Measurements from ENCODE around the gene PRRT4.

PRRT4 gene

DNA sequence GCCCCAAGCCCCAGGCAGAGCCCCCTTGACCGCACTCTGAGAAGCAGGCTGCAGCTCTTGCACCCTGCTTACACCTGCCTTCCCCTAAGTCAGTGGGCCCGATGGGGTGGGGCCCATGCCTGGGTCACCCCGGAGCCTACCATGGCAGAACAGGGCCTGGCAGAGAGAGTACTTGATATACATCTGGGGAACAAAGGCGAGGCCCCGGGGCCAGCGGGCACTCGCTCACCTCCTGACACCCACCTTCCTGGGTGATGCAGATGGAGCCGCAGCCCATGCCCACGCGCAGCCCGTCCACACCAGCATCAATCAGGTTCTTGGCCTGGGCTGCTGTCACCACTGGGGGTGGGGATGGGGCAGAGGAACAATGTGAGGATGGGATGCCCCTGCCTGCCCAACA, 34.9 kb upstream of the PRRT4 start:
- no peaks in the 10 kb centered on the region for H3K27me3 ChIP-seq
- H3K36me3 ChIP-seq, result peaks cover 84% of the 10 kb centered on the region

DNA sequence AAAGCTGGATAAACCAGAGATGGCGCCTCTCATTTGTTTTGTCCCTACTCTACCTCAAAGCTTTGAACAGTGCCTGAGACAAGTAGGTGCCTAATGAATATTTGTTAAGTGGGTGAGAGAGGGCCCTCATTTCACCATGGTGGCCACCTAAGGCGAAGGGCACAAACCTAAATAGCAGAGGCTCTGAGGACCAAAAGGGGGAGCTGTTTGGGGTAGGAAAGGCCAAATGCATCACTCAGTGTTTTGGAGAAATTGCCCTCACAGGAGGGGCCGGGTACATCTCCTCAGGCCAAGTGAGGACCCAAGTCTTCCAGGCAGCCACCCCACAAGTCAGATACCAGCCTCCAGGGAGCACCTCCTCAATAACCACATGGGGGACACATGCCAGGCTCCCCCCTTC, 34.3 kb upstream of the PRRT4 start:
- peaks cover 78% of the 10 kb centered on the region for H3K36me3 ChIP-seq

More for the DNA sequence above, 34.9 kb upstream of the PRRT4 start:
- TF ChIP-seq, protein P1, sequence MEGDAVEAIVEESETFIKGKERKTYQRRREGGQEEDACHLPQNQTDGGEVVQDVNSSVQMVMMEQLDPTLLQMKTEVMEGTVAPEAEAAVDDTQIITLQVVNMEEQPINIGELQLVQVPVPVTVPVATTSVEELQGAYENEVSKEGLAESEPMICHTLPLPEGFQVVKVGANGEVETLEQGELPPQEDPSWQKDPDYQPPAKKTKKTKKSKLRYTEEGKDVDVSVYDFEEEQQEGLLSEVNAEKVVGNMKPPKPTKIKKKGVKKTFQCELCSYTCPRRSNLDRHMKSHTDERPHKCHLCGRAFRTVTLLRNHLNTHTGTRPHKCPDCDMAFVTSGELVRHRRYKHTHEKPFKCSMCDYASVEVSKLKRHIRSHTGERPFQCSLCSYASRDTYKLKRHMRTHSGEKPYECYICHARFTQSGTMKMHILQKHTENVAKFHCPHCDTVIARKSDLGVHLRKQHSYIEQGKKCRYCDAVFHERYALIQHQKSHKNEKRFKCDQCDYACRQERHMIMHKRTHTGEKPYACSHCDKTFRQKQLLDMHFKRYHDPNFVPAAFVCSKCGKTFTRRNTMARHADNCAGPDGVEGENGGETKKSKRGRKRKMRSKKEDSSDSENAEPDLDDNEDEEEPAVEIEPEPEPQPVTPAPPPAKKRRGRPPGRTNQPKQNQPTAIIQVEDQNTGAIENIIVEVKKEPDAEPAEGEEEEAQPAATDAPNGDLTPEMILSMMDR (IDR thresholded peaks at IDR 0.05; ENCODE audit: low read depth, low read length), result no peak
- Histone ChIP-seq H3K9me3 (no peaks in the 10 kb centered on the region), H3K4me3 (ENCODE audit: low read depth, low read length) (no peak overlapping the region), H3K4me1 (no peaks in the 10 kb centered on the region)
- no peak for DNase-seq

DNA sequence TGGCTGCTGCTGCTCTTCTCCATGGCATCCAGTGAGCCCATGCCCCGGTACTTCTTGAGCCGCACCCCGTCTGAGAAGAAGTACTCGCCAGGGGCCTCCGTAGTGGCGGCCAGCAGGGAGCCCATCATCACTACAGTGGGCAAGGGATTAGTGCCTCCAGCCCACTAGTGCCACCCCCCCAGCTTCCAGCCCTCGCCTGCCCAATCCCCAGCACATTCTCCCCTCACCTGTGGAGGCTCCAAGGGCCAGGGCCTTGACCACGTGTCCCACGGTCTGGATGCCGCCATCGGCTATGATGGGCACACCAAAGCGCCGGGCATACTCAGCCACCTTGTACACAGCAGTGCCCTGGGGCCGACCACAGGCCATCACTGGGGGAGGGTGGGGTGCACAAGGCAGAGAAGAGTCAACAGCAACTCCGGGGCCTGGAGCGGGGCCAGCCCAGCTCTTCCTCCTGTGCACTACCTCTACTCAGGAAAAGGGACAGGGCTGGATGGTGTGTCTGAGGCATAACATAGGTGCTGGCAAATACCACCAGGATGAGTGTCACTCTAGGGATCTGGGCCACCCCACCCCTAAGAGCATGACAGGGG, 33.5 kb upstream of the PRRT4 start:
- Histone ChIP-seq H3K9me3 (no peaks in the 10 kb centered on the region), H3K4me3 (ENCODE audit: low read depth, low read length) (no peak overlapping the region), H3K4me1 (no peaks in the 10 kb centered on the region), H3K27me3 (no peaks in the 10 kb centered on the region), H3K36me3 (peaks cover 70% of the 10 kb centered on the region)
- TF ChIP-seq, protein P1 (IDR thresholded peaks at IDR 0.05; ENCODE audit: low read depth, low read length), result no peak
- DNase-seq, result no peak

More for the DNA sequence above, 34.3 kb upstream of the PRRT4 start:
- no peaks in the 10 kb centered on the region for H3K4me1 ChIP-seq
- TF ChIP-seq, protein P1 (IDR thresholded peaks at IDR 0.05; ENCODE audit: low read depth, low read length), result peak; percentile 36
- no peak overlapping the region for H3K4me3 ChIP-seq (ENCODE audit: low read depth, low read length)
- no peaks in the 10 kb centered on the region for H3K27me3 ChIP-seq
- no peak for DNase-seq
- no peaks in the 10 kb centered on the region for H3K9me3 ChIP-seq

DNA sequence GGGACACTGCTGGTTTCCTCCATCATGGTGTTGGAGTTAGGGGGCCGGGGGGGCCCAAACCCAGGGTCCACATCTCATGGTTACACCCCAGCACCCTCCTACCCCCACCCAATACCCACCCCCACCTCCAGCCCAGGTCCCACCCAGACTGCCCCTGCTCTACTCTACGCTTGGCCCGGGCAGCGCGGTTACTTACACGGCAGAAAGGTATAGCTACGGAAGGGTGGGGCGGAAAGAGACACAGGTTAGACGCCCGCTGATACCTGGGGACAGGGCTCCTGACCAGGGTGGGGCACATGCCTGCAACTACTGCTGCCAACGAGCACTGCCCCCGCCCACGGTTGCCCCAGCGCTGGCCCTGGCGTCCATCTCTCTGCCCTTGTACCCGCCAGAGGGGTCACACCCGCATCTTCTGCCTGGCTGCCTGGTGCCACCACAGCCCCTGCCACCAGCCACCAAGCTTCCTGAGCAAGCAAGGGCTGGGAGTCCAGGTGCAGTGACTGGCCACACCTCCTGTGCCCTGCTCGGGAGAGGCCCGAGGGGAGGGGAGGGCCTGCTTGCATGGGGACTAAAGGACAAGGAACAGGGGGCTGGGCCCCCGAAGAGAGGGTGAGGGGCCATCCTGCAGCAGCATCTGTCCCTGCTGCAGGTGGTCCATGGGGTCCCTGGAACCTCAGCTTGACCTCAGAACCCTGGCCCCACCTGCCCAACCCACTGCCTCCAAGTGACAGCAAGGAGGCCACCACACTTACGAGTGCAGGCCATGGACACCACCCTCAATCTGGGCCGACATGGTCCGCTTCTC, 32.2 kb upstream of the PRRT4 start:
- Histone ChIP-seq H3K36me3 (peaks cover 61% of the 10 kb centered on the region), H3K4me1 (peaks cover 8% of the 10 kb centered on the region), H3K9me3 (no peaks in the 10 kb centered on the region), H3K27me3 (no peaks in the 10 kb centered on the region), H3K4me3 (ENCODE audit: low read depth, low read length) (no peak overlapping the region)
- no peak for DNase-seq
- TF ChIP-seq, protein P1 (IDR thresholded peaks at IDR 0.05; ENCODE audit: low read depth, low read length), result no peak

DNA sequence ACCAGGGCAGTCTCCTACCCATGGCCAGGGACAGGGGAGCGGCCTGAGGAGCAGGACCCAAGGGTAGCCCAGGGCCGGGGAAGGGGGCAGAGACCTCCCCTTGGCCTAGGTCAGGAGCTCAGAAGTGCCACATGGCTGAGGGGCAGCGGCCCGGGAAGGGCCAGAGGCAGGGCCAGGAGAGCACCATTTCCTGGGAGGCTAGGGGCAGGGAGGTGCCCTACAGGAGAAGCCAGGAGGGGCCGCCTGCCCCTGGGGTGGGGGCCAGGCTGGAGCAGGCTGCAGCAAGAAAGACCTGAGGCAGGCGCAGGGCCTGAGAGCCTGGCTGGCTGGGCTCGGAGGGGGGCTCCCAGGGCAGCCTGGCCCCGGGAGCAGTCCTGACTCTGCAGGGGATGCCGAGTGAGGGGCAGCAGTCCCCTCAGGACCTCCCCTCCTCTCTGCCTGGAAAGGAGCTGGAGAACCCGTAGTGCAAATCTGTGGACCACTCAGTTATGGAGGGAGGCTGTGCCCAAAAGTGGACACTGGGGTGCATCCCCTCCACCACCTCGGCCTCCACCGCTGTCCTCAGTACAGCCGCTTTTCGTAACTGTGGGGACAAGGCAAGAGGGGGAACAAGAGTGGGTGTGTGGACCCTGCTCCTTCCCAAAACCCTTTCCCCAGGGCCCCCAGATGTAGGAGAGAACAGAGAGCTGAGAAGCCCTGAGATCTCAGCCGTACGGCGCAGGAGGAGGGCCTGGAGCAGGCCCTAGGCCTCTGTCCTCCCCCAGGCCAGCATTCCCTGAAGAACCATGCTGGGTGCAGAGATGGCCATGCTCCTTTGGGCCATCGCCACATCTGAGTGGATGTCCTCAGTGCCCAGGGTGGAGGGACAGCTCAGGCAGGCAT, 31.2 kb upstream of the PRRT4 start:
- TF ChIP-seq, protein P1 (IDR thresholded peaks at IDR 0.05; ENCODE audit: low read depth, low read length), result no peak
- DNase-seq, result no peak
- no peaks in the 10 kb centered on the region for H3K9me3 ChIP-seq
- H3K36me3 ChIP-seq, result peaks cover 50% of the 10 kb centered on the region
- H3K4me3 ChIP-seq (ENCODE audit: low read depth, low read length), result no peak overlapping the region
- no peaks in the 10 kb centered on the region for H3K27me3 ChIP-seq
- H3K4me1 ChIP-seq, result peaks cover 17% of the 10 kb centered on the region

Data from BE2C (cell line).